Measurements from ENCODE around the gene LINGO3.

DNA sequence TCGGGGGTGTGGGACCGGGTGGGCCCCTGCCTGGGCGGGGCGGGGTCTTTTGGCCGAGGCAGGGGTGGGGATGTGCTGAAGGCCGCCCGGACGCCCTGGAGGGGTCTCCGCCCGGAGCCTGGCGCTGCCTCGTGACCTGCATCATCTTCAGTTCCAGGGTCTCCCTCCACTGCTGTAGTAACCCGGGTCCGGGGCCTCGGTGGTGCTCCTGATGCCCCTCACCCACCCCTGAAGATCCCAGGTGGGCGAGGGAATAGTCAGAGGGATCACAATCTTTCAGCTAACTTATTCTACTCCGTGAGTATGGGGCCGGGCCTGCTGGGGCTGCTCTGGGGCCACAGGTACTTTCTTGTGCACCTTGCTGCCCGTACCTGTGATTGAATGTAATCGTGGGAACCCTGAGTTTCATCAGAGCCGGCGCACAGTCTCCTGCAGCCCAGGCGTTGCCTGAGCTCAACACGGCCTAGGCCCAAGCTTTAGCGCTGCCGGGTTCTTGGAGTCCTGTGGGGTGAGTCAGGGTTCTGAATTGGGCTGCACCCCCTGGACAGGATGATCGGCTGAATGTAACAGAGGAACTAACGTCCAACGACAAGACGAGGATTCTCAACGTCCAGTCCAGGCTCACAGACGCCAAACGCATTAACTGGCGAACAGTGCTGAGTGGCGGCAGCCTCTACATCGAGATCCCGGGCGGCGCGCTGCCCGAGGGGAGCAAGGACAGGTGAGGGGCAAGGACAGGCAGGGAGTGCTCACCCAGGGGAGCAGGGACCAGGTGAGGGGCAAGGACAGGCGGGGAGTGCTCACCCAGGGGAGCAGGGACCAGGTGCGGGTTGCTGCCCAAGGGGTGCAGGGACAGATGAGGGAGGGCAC is 36.5 kb downstream of the LINGO3 start:
- TF ChIP-seq ZNF274 (IDR thresholded peaks at IDR 0.05; ENCODE audit: low read depth, low read length) (no peak), SUZ12 (IDR thresholded peaks at IDR 0.05; ENCODE audit: extremely low read depth, insufficient read depth, insufficient read length) (no peak)

All from NT2/D1 (cell line).